Adrenal gland (tissue), 12 donors: Measurements from ENCODE around the gene ALDH1L1. TPM values are rescaled to one million over a fixed set of nuclear protein-coding genes. Genes with fewer than 3 reads are reported as not detected.
A peak's percentile ranks its signal among the peaks of the same experiment; 100 is the strongest.

Experiments used
- DNase-seq, 7 donors: peaks; one replicate each; pipeline ENCODE4 v3.0.0-alpha.2; 2019 to 2020
- H3K27ac ChIP-seq, 5 donors: fragments of 200-600 bp; sonication (generic) in 4 of 5; 1 replicate in 3 of 5; 2 replicates in 2 of 5; pipeline versions ENCODE4 v1.5.1 to v1.8.0; 2016 to 2020; ENCODE audit warnings: mild to moderate bottlenecking in 1 of 5
- H3K27me3 ChIP-seq: fragments of 200-600 bp; 2 replicates; pipeline ENCODE4 v1.8.0; 2021
- H3K36me3 ChIP-seq, 2 donors: fragments of 200-600 bp; replicated peaks in 1 of 2; 1 replicate in 1 of 2; 2 replicates in 1 of 2; pipeline versions ENCODE4 v1.5.1 to v1.8.0; 2018 to 2022
- H3K4me1 ChIP-seq, 2 donors: fragments of 200-600 bp; replicated peaks in 1 of 2; 1 replicate in 1 of 2; 2 replicates in 1 of 2; pipeline versions ENCODE4 v1.5.1 to v1.8.0; 2018 to 2021
- H3K4me3 ChIP-seq, 4 donors: fragments of 200-600 bp; sonication (generic) in 3 of 4; one replicate each; pipeline ENCODE4 v1.5.1; 2016 to 2018
- H3K9me3 ChIP-seq, 3 donors: fragments of 200-600 bp; sonication (generic) in 1 of 3; replicated peaks in 1 of 3; 1 replicate in 2 of 3; 2 replicates in 1 of 3; pipeline versions ENCODE4 v1.5.1 to v1.8.0; 2016 to 2021
- POLR2A ChIP-seq, 2 donors: fragments of 450-650 bp; IDR thresholded peaks; one replicate each; pipeline ENCODE4 v1.6.1; 2017; ENCODE audit warnings: antibody characterized with exemption in 2 of 2, mild to moderate bottlenecking in 2 of 2, moderate library complexity in 1 of 2
- WGBS, 4 donors: extraction: QIAGEN DNeasy Blood & Tissue Kit in 2 of 4; methylation state at CpG; one replicate each; pipeline versions ENCODE4 v1.1.5 to v1.1.7; 2013 to 2017; 5-methylcytosine and 5-hydroxymethylcytosine counted together
- intact Hi-C, 2 donors: fragments of 100-400 bp; cut with DNase I; formaldehyde crosslinking; loops; one replicate each; pipeline versions ENCODE4 v1.14.1 to v1.15.0; 2022 to 2023
- polyA plus RNA-seq, 3 donors: library from polyadenylated mRNA; stranded (reverse); fragments of 200-250 nt in 2 of 3; fragments of 350-450 nt in 1 of 3; fragmentation: Illumina TruSeq in 1 of 3; extraction: RNeasy Lipid Tissue Mini Kit (QIAGEN cat#74804) in 1 of 3; gene quantifications; one replicate each; pipeline ENCODE4 v1.2.3, GENCODE V29; 2013 to 2014
- total RNA-seq, 9 donors: library from RNA; depleted of rRNA in 4 of 9; stranded (reverse); fragments of >200 nt in 4 of 9; fragments of 120-200 nt in 1 of 9; fragmentation: NEBNext Ultra II Directional in 1 of 9; extraction: Animal tissue kit (Norgen Biotek cat#: 25700) in 1 of 9; gene quantifications; one replicate each; pipeline versions ENCODE4 v1.1.0 to v1.2.4, GENCODE V29; 2013 to 2023
- TF ChIP-seq, protein P1 (sequence below), 6 experiments: fragments of 450-650 bp in 4 of 6; fragments of 200-600 bp in 2 of 6; sonication (generic) in 1 of 6; IDR thresholded peaks; 1 replicate in 5 of 6; 2 replicates in 1 of 6; pipeline versions ENCODE4 v1.5.1 to v1.8.0; 2016 to 2021; ENCODE audit warnings: antibody characterized with exemption in 6 of 6, mild to moderate bottlenecking in 2 of 6, moderate library complexity in 1 of 6
- donor health status: healthy with polysubstance abuse.
- donor health status: Bipolar disorder and iron deficiency.
- donor health status: DM: yes; HTN: yes; CAD: no.
- donor health status: DM: no; HTN: no; CAD: no.
- donor health status: DM: no; HTN: no; CAD: no.
- donor health status: DM: yes; HTN: yes; CAD: no.

The ALDH1L1 gene
- total and polyA plus RNA-seq, 12 donors, result 0.44 to 136 (median 72.3) TPM

DNA sequence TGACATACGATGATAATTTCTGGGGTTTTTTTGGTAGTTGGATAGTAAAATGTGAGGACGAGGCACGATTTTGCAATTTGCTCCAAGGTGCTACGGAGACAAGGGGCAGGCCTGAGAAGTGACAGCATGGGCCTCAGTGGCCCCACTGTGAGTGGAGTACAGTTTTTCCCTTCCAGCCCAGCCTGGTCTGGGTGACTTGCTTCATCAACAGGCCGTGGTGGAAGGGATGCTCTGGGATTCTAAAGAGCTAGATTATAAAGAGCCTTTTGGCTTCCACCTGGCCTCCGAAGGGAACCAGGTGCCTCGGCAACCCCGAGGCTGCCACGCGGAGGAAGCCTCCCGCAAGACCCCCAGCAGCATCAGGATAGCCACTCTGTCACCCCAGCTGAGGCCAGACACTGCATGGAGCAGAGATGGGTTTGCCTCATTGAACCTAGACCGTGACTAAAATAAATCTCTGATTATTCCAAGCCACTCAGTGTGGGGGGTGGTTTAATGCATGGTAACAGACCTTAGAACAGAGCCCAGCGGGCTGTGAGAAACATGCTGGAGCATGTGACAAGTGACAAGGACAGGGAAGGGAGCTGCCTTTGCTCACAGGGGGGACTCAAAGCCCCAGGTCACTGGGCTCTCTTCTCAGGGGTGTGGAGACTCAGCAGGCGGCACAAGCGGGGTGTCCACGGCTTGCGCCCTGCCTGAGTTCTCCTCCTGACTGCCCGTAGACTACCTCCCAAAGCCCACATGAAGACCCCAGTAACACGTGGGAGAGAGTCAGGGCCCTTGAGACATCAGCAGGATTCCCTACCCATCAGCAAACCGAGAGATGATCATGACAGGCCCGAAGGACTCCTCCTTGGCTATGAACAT is 73.8 kb downstream of the ALDH1L1 start:
- Histone ChIP-seq H3K9me3 (no peaks in the 10 kb centered on the region), H3K27ac (no peak overlapping the region), H3K4me1 (no peaks in the 10 kb centered on the region), H3K4me3 (no peak overlapping the region), H3K27me3 (no peaks in the 10 kb centered on the region), H3K36me3 (no peaks in the 10 kb centered on the region)
- peak in 1 of 7 donors; percentile 30 for DNase-seq
- intact Hi-C loops, result no loop called here
- 95 to 98% (median 96%) methylated on average over 17 to 21 of the region's 21 CpGs for WGBS, 4 donors
- TF ChIP-seq POLR2A (IDR thresholded peaks at IDR 0.05), result no peak
- TF ChIP-seq, protein P1, sequence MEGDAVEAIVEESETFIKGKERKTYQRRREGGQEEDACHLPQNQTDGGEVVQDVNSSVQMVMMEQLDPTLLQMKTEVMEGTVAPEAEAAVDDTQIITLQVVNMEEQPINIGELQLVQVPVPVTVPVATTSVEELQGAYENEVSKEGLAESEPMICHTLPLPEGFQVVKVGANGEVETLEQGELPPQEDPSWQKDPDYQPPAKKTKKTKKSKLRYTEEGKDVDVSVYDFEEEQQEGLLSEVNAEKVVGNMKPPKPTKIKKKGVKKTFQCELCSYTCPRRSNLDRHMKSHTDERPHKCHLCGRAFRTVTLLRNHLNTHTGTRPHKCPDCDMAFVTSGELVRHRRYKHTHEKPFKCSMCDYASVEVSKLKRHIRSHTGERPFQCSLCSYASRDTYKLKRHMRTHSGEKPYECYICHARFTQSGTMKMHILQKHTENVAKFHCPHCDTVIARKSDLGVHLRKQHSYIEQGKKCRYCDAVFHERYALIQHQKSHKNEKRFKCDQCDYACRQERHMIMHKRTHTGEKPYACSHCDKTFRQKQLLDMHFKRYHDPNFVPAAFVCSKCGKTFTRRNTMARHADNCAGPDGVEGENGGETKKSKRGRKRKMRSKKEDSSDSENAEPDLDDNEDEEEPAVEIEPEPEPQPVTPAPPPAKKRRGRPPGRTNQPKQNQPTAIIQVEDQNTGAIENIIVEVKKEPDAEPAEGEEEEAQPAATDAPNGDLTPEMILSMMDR (IDR thresholded peaks at IDR 0.05), result no peak

DNA sequence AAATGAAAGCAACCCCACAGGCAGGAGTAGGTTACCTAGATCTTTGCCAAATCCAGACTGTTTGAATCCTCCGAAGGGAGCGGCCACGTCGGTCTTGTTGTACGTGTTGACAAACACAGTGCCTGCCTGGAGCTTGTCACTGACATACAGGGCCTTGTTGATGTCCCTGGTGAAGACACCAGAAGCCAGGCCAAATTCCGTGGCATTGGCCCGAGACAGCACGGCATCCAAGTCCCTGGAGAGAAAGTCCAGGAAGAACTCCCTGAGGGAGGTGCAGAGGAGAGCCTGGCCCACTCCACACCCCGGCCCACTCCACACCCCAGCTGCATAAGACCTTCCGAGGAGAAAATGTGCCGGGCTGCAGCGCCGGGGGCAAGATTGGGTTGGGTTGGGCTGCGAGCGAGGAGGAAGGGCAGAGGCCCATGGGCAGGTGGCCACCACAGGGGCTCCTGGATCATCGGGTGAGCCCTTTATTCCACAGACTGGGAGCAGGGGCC is 74.6 kb downstream of the ALDH1L1 start:
- H3K4me1 ChIP-seq, result peaks cover 3 to 6% of the 10 kb centered on the region in 2 donors
- no peaks in the 10 kb centered on the region for H3K27me3 ChIP-seq
- WGBS, 4 donors, result 87 to 97% (median 94%) methylated on average over 11 to 16 of the region's 16 CpGs
- no peak overlapping the region for H3K27ac ChIP-seq
- H3K9me3 ChIP-seq, result no peaks in the 10 kb centered on the region
- no peak overlapping the region for H3K4me3 ChIP-seq
- no peak for TF ChIP-seq POLR2A (IDR thresholded peaks at IDR 0.05)
- TF ChIP-seq, protein P1 (IDR thresholded peaks at IDR 0.05), result no peak
- DNase-seq, result peak in 1 of 7 donors; percentile 44
- H3K36me3 ChIP-seq, result no peaks in the 10 kb centered on the region
- intact Hi-C loops, result no loop called here

DNA sequence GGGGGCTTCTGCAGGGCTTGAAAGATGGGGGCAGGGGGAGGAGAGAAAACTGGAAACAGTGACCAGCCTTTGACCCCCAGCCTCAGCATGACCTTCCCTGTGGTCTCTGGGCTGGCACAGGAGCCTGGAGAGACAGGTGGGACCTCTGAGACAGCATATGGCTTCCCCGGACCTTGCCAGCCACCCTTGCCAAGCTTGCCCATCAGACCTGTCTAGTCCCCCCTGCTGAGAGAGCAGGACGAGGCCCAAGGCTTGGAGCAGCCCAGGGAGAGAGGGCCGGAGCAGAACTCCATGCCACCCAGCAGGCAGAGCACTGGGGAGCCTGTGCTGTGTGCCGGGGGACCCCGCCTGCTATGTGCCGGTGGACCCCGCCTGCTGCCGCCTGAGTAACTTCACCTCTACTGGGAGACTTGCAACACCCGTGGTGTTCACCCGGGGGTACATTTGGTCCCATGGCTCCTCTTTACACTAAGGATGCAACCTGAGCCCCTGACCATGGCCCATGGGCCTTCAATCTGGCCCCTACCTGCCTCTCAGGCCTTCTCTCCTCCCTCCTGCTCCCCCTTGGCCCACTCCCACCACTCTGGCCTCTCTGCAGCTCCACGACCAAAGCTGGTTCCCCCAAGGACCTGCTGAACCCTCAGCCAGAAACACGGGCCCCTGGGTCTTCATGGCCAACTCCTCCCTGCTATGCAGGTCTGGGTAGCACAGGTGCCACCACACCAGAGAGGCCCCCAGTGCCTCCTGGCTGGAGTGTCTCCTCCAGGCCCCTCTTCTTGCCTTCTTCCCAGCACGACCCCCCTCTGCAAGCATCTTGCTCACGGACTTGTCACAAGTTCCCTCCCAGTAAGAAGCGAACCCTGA is 75.4 kb downstream of the ALDH1L1 start:
- no peak overlapping the region for H3K4me3 ChIP-seq
- peak in 1 of 7 donors; percentile 47 for DNase-seq
- H3K27ac ChIP-seq, result no peak overlapping the region
- peaks cover 4 to 12% of the 10 kb centered on the region in 2 donors for H3K4me1 ChIP-seq
- H3K36me3 ChIP-seq, result no peaks in the 10 kb centered on the region
- no peaks in the 10 kb centered on the region for H3K27me3 ChIP-seq
- no peaks in the 10 kb centered on the region for H3K9me3 ChIP-seq
- TF ChIP-seq, protein P1 (IDR thresholded peaks at IDR 0.05), result no peak
- TF ChIP-seq POLR2A (IDR thresholded peaks at IDR 0.05), result no peak
- 88 to 95% (median 92%) methylated on average over 10 to 15 of the region's 15 CpGs for WGBS, 4 donors
- intact Hi-C loops, result no loop called here
